ENCODE data around the gene NEDD8.

- no peak for TF ChIP-seq RAD21 (IDR thresholded peaks at IDR 0.05; ENCODE audit: low read depth)
- TF ChIP-seq EGR1 (IDR thresholded peaks at IDR 0.05), result no peak
- no peak for TF ChIP-seq YY1 (IDR thresholded peaks at IDR 0.05; ENCODE audit: low read depth)
Observed at GRCh38 chr14:24207625-24208024, 24.5 kb downstream of the NEDD8 start.

All from Ishikawa (cell line).